ENCODE results near the gene LRPPRC. TPM values are rescaled to one million over a fixed set of nuclear protein-coding genes. Genes with fewer than 3 reads are reported as not detected.

LRPPRC gene
- total RNA-seq, 1 experiment from 2014 or later: 253 TPM

GRCh38 chr2:43898134-43898837, 97.5 kb downstream of the LRPPRC start:
- peaks cover 73% of the 10 kb centered on the region for H3K36me3 Mint-ChIP-seq
- peak; percentile 38 for DNase-seq (ENCODE audit: low spot score)
- H3K4me1 Mint-ChIP-seq: no peaks in the 10 kb centered on the region; the same call in 1 of the 2 replicates
- H3K27ac Mint-ChIP-seq: peak overlapping the region; percentile 24; the same call in 1 of the 2 replicates
- no peak for TF ChIP-seq NFYB (CRISPR knock-in tag; conservative IDR thresholded peaks at IDR 0.05; ENCODE audit: low read depth)
- no peak for TF ChIP-seq ZNF671 (CRISPR knock-in tag; IDR thresholded peaks at IDR 0.05)
- no peak for TF ChIP-seq ELF4 (CRISPR knock-in tag; IDR thresholded peaks at IDR 0.05; ENCODE audit: low read depth)
- no peak for TF ChIP-seq FOXK1 (CRISPR knock-in tag; IDR thresholded peaks at IDR 0.05)
- H3K4me3 Mint-ChIP-seq: no peak overlapping the region
- POLR2A ChIA-PET: interaction anchor here (1.6 kb wide), 1 partner anchor 293 kb away, joined by 3 read pairs; no protein-coding TSS in a partner anchor
- no peaks in the 10 kb centered on the region for H3K9me3 Mint-ChIP-seq
- CTCF ChIA-PET: interaction anchor here (1.4 kb wide), 1 partner anchor 21 kb away, joined by 3 read pairs; no protein-coding TSS in a partner anchor
- H3K27me3 Mint-ChIP-seq (ENCODE audit: low read depth): no peaks in the 10 kb centered on the region
- ATAC-seq: peak; percentile 30

- no peaks in the 10 kb centered on the region; the same call in 1 of the 2 replicates for H3K4me1 Mint-ChIP-seq
- ATAC-seq (no peak), DNase-seq (ENCODE audit: low spot score) (no peak)
- no peaks in the 10 kb centered on the region for H3K9me3 Mint-ChIP-seq
- POLR2A ChIA-PET: interaction anchor here (1.6 kb wide), 1 partner anchor 292 kb away, joined by 3 read pairs; no protein-coding TSS in a partner anchor
- TF ChIP-seq HMGA2 (CRISPR knock-in tag; IDR thresholded peaks at IDR 0.05) (no peak), ZNF671 (CRISPR knock-in tag; IDR thresholded peaks at IDR 0.05) (no peak), ZNF317 (CRISPR knock-in tag; IDR thresholded peaks at IDR 0.05; ENCODE audit: borderline replicate concordance, low read depth) (no peak), HMGXB4 (CRISPR knock-in tag; IDR thresholded peaks at IDR 0.05) (no peak), RELA (CRISPR knock-in tag; IDR thresholded peaks at IDR 0.05; ENCODE audit: borderline replicate concordance) (no peak)
- H3K36me3 Mint-ChIP-seq: peaks cover 75% of the 10 kb centered on the region
- H3K27me3 Mint-ChIP-seq (ENCODE audit: low read depth): no peaks in the 10 kb centered on the region
- CTCF ChIA-PET: no interaction called here
- no peak overlapping the region for H3K27ac Mint-ChIP-seq
- H3K4me3 Mint-ChIP-seq: no peak overlapping the region
These were observed 98.3 kb downstream of the LRPPRC start for GRCh38 chr2:43897492-43897891.

- CTCF ChIA-PET: no interaction called here
- no peaks in the 10 kb centered on the region; the same call in 1 of the 2 replicates for H3K4me1 Mint-ChIP-seq
- H3K27me3 Mint-ChIP-seq (ENCODE audit: low read depth): no peaks in the 10 kb centered on the region
- H3K27ac Mint-ChIP-seq: no peak overlapping the region
- peaks cover 76% of the 10 kb centered on the region for H3K36me3 Mint-ChIP-seq
- no peak for ATAC-seq
- POLR2A ChIA-PET: interaction anchor here (1.6 kb wide), 1 partner anchor 292 kb away, joined by 3 read pairs; no protein-coding TSS in a partner anchor
- DNase-seq (ENCODE audit: low spot score): no peak
- no peak overlapping the region for H3K4me3 Mint-ChIP-seq
- no peaks in the 10 kb centered on the region for H3K9me3 Mint-ChIP-seq
- TF ChIP-seq IRF1 (CRISPR knock-in tag; IDR thresholded peaks at IDR 0.05): no peak
- no peak for TF ChIP-seq ZNF263 (CRISPR knock-in tag; IDR thresholded peaks at IDR 0.05; ENCODE audit: low read depth)
- TF ChIP-seq SOX15 (CRISPR knock-in tag; IDR thresholded peaks at IDR 0.05): no peak
- no peak for TF ChIP-seq E2F4 (CRISPR knock-in tag; IDR thresholded peaks at IDR 0.05; ENCODE audit: borderline replicate concordance, low read depth)
- TF ChIP-seq NFE2L1 (CRISPR knock-in tag; IDR thresholded peaks at IDR 0.05): no peak
- no peak for TF ChIP-seq ELF4 (CRISPR knock-in tag; IDR thresholded peaks at IDR 0.05; ENCODE audit: low read depth)
- TF ChIP-seq IRF2 (CRISPR knock-in tag; IDR thresholded peaks at IDR 0.05; ENCODE audit: borderline replicate concordance, low read depth): no peak
- no peak for TF ChIP-seq HMGA2 (CRISPR knock-in tag; IDR thresholded peaks at IDR 0.05)
- TF ChIP-seq NR1H2 (CRISPR knock-in tag; IDR thresholded peaks at IDR 0.05): no peak
- TF ChIP-seq ZNF138 (CRISPR knock-in tag; conservative IDR thresholded peaks at IDR 0.05): no peak
- TF ChIP-seq AR (CRISPR knock-in tag; IDR thresholded peaks at IDR 0.05): no peak
- no peak for TF ChIP-seq ZNF416 (CRISPR knock-in tag; IDR thresholded peaks at IDR 0.05)
- no peak for TF ChIP-seq RORB (CRISPR knock-in tag; IDR thresholded peaks at IDR 0.05)
- TF ChIP-seq ZNF532 (CRISPR knock-in tag; IDR thresholded peaks at IDR 0.05; ENCODE audit: borderline replicate concordance): no peak
These were observed 98.9 kb downstream of the LRPPRC start for GRCh38 chr2:43896906-43897305.
